HG02610 (cell line): ENCODE data around the gene DENND2C.
"Not testable (repeated sequence)": the region's sequence is repeated elsewhere in the genome, so short reads cannot be mapped to it uniquely, and the experiment has no call there.

ENCODE experiments used
- ATAC-seq: cut with Tn5 transposase; IDR thresholded peaks from one replicate; pipeline ENCODE4 v1.9.1; 2021; ENCODE audit warnings: mild to moderate bottlenecking, moderate library complexity; ENCODE audit not compliant: unreplicated experiment

Gene DENND2C

GRCh38 chr1:114610546-114611245 lies 59.2 kb downstream of the DENND2C start:
- ATAC-seq = no peak

GRCh38 chr1:114609826-114610225 lies 60.0 kb downstream of the DENND2C start:
- ATAC-seq = no peak

- no peak for ATAC-seq
These were observed 60.8 kb downstream of the DENND2C start for GRCh38 chr1:114609026-114609425.

GRCh38 chr1:114607223-114607622 lies 62.6 kb downstream of the DENND2C start:
- no peak for ATAC-seq

GRCh38 chr1:114597949-114598348 lies 71.9 kb downstream of the DENND2C start:
- ATAC-seq = no peak

GRCh38 chr1:114595602-114596001 lies 74.2 kb downstream of the DENND2C start:
- ATAC-seq = no peak

- no peak for ATAC-seq
These were observed 75.8 kb downstream of the DENND2C start for GRCh38 chr1:114594046-114594445.

GRCh38 chr1:114589122-114589521 lies 80.7 kb downstream of the DENND2C start:
- ATAC-seq = no peak

- no peak for ATAC-seq
These were observed 81.6 kb downstream of the DENND2C start for GRCh38 chr1:114588196-114588689.

GRCh38 chr1:114587203-114587991 lies 82.5 kb downstream of the DENND2C start:
- ATAC-seq = no peak

- ATAC-seq = no peak
These were observed 83.3 kb downstream of the DENND2C start for GRCh38 chr1:114586513-114587047.

GRCh38 chr1:114585231-114585630 lies 84.6 kb downstream of the DENND2C start:
- ATAC-seq = no peak

GRCh38 chr1:114581335-114582287 lies 88.2 kb downstream of the DENND2C start, which contains the start of gene BCAS2:
TSS of gene BCAS2 (minus strand) at chr1:114581615. CDS start at chr1:114581591, 24 bp downstream.
- ATAC-seq = peak; percentile 100

- ATAC-seq = no peak
These were observed 95.5 kb downstream of the DENND2C start for GRCh38 chr1:114574365-114574764.

GRCh38 chr1:114564141-114564540 lies 105.7 kb downstream of the DENND2C start:
- ATAC-seq = no peak

GRCh38 chr1:114562978-114563510 lies 106.8 kb downstream of the DENND2C start:
- not testable (repeated sequence) for ATAC-seq

- no peak for ATAC-seq
These were observed 108.5 kb downstream of the DENND2C start for GRCh38 chr1:114561333-114561732.

GRCh38 chr1:114559356-114559755 lies 110.5 kb downstream of the DENND2C start:
- no peak for ATAC-seq

- ATAC-seq = no peak
These were observed 111.3 kb downstream of the DENND2C start for GRCh38 chr1:114558544-114558943.

- ATAC-seq = no peak
These were observed 115.3 kb downstream of the DENND2C start for GRCh38 chr1:114554577-114554976.
